Motor neuron (in vitro differentiated cells): ENCODE results near the gene ZFPM1. TPM values are rescaled to one million over a fixed set of nuclear protein-coding genes. Genes with fewer than 3 reads are reported as not detected.

Source experiments
- ATAC-seq, 8 experiments: fragments of 200-7000 bp; cut with Tn5 transposase; replicated peaks in 6 of 8; 2 replicates each; pipeline ENCODE4 v1.8.0; 2021; ENCODE audit warnings: mild to moderate bottlenecking in 8 of 8, moderate library complexity in 8 of 8
- H3K27ac ChIP-seq, 2 donors: fragments of 250-450 bp; sonication (Bioruptor Pico); 2 replicates each; pipeline ENCODE4 v1.9.0; 2021; ENCODE audit warnings: antibody characterized with exemption in 2 of 2, mild to moderate bottlenecking in 2 of 2, moderate library complexity in 1 of 2
- H3K4me1 ChIP-seq, 2 donors: fragments of 250-450 bp; sonication (Bioruptor Pico); replicated peaks in 1 of 2; 2 replicates each; pipeline ENCODE4 v1.6.1; 2021; ENCODE audit warnings: antibody characterized with exemption in 2 of 2, mild to moderate bottlenecking in 2 of 2, moderate library complexity in 1 of 2
- H3K4me3 ChIP-seq, 5 donors: fragments of 250-450 bp; sonication (Bioruptor Pico); 2 replicates each; pipeline ENCODE4 v1.9.0; 2021; ENCODE audit warnings: antibody characterized with exemption in 5 of 5, mild to moderate bottlenecking in 5 of 5, moderate library complexity in 4 of 5
- WGBS, 10 experiments: fragments of 450-650 bp; shearing (Covaris generic); methylation state at CpG; one replicate each; pipeline ENCODE4 v1.0.0; 2022; 5-methylcytosine and 5-hydroxymethylcytosine counted together
- in situ Hi-C, 9 experiments: fragments of 400-800 bp; cut with MboI; loops; one replicate each; pipeline ENCODE4 v1.15.0; 2021; ENCODE audit warnings: low sequenced_read_pairs in 9 of 9, low pct_unique_long_range_greater_than_20kb in 2 of 9; ENCODE audit not compliant: unreplicated experiment in 9 of 9
- total RNA-seq, 8 experiments: library from RNA; unstranded; fragments of 300-600 nt; gene quantifications; 2 replicates each; pipeline versions ENCODE4 v1.2.3 to v1.2.4, GENCODE V29; 2022

Gene ZFPM1
- total RNA-seq, 8 experiments from 2014 or later: 1.4 to 3.4 (median 2.7) TPM

DNA sequence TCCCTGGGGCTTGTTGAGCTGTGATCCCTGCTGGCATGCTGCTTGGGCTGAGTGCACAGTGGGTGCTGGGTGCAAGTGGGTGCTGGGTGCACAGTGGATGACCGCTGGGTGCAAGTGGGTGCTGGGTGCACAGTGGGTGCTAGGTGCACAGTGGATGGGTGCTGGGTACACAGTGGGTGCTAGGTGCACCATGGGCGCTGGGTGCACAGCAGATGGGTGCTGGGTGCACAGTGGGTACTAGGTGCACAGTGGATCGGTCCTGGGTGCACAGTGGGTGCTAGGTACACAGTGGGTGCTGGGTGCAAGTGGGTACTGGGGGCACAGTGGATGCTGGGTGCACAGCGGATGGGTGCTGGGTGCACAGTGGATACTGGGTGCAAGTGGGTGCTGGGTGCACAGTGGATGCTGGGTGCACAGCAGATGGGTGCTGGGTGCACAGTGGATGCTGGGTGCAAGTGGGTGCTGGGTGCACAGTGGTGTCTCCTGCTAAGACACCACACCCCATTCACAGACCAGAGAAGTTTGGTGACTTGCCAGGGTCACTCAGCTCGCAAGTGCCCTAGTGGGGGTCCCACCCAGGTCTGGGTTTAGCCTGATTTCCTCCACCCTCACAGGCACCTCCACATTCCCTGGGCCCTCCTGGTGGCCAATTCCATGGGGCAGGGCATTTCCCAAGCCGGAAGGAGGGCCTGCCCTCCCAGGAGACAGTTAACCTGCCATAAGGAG, 33.5 kb downstream of the ZFPM1 start:
- no peak for ATAC-seq
- Histone ChIP-seq H3K27ac (no peak overlapping the region), H3K4me3 (no peak overlapping the region), H3K4me1 (peaks cover 19% of the 10 kb centered on the region in 2 donors)
- in situ Hi-C loops: no loop called here
- 80% methylated on average over 1 of the region's 6 CpGs; no CpG with 5 or more reads in 8 of the 10 experiments for WGBS, 10 experiments

DNA sequence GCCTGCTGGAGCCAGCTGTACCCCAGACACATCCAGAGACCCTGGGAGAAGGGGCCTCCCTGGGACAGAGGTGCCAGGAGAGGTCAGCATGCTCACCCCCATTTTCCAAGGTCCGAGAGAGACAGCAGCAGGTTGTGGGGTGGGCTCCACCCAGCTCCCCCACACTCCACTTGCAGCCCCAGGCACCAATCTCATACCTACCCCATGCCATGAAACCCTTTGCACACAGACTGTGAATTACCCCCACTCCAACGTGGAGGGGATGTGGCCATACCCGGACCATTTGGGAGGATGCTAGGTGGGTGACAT, 34.0 kb downstream of the ZFPM1 start:
- in situ Hi-C loops: no loop called here
- Histone ChIP-seq H3K27ac (no peak overlapping the region), H3K4me1 (peaks cover 15 to 19% of the 10 kb centered on the region in 2 donors), H3K4me3 (no peak overlapping the region)
- no peak for ATAC-seq
- WGBS, 10 experiments: no CpG with 5 or more reads among the region's 3 CpGs

DNA sequence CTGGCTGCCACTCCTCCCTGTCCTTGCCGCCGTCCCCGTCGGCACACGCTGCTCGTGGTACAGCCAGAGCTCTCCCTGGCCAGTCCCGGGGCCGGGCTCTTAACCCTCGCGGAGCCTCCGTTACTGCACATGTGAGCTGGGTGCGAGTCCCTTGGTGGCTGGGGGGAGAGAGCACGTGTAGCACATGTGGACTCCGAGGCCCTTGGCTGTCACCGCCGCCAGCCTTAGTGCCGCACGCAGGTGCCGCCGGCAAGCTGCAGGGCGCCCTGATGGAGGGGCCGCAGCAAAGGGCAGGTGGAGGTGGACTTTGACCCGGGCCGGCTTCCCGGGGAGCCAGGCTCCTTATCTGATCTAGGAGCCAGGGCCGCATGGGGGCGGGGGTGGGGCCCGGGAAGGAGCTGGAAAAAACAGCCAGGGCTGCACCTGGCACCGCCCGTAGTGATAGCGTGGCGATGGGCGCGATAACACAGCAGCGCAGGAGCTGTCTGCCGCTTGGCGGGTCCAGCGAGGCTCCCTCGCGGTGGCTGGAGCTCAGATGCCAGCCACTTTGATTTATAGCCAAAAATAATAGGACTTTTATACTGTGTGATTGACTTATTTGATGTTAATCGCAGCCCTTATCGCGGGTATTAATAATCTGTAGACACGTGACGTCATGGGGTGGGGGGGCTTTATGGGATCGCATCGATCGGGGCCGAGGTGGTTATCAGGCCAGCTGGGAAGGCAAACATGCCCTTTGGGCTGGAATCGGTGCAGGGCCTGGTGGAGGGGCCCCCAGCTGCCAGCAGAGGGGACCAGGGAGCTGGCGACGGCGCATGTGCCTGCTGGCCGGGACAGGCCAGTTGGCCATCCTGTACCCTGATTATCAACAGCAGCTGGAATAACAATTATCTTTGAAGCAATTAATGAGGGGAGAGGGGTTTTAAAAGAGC, 35.1 kb downstream of the ZFPM1 start:
- in situ Hi-C loops: no loop called here
- H3K4me3 ChIP-seq: no peak overlapping the region
- ATAC-seq: no peak
- WGBS, 10 experiments: 90 to 100% methylated on average over 1 to 4 of the region's 54 CpGs; no CpG with 5 or more reads in 8 of the 10 experiments
- peaks cover 4 to 11% of the 10 kb centered on the region in 2 donors for H3K4me1 ChIP-seq
- no peak overlapping the region for H3K27ac ChIP-seq

- Histone ChIP-seq H3K4me1 (peaks cover 0 to 11% of the 10 kb centered on the region in 2 donors), H3K4me3 (no peak overlapping the region), H3K27ac (no peak overlapping the region)
- peak in 2 of 8 experiments; percentile 45 to 76 for ATAC-seq
- WGBS, 10 experiments: 100% methylated on average over 1 to 4 of the region's 24 CpGs; no CpG with 5 or more reads in 7 of the 10 experiments
- in situ Hi-C loops: no loop called here
Measured at GRCh38 chr16:88489163-88489741, 36.2 kb downstream of the ZFPM1 start.

- ATAC-seq: no peak
- WGBS, 10 experiments: 85 to 92% methylated on average over 4 to 7 of the region's 26 CpGs; no CpG with 5 or more reads in 8 of the 10 experiments
- Histone ChIP-seq H3K4me3 (no peak overlapping the region), H3K27ac (no peak overlapping the region), H3K4me1 (peaks cover 9 to 21% of the 10 kb centered on the region in 2 donors)
- in situ Hi-C loops: no loop called here
Measured at GRCh38 chr16:88491001-88491559, 38.0 kb downstream of the ZFPM1 start.

- peak in 2 of 8 experiments; percentile 29 to 63 for ATAC-seq
- in situ Hi-C loops: no loop called here
- H3K4me3 ChIP-seq: no peak overlapping the region
- no peak overlapping the region for H3K27ac ChIP-seq
- peaks cover 9 to 21% of the 10 kb centered on the region in 2 donors for H3K4me1 ChIP-seq
- 62 to 94% (median 80%) methylated on average over 2 to 13 of the region's 28 CpGs; no CpG with 5 or more reads in 4 of the 10 experiments for WGBS, 10 experiments
Measured at GRCh38 chr16:88491560-88492310, 38.7 kb downstream of the ZFPM1 start.

- in situ Hi-C loops: no loop called here
- no peak overlapping the region for H3K4me3 ChIP-seq
- H3K4me1 ChIP-seq: peaks cover 24 to 28% of the 10 kb centered on the region in 2 donors
- WGBS, 10 experiments: 87 to 100% (median 99%) methylated on average over 2 to 8 of the region's 24 CpGs; no CpG with 5 or more reads in 4 of the 10 experiments
- ATAC-seq: no peak
- no peak overlapping the region for H3K27ac ChIP-seq
Measured at GRCh38 chr16:88493879-88494278, 40.8 kb downstream of the ZFPM1 start.

GRCh38 chr16:88494335-88495154, 41.5 kb downstream of the ZFPM1 start:
- peak in 5 of 8 experiments; percentile 28 to 71 (median 33) for ATAC-seq
- H3K27ac ChIP-seq: peak overlapping the region in 1 of 2 donors; percentile 30
- in situ Hi-C loops: no loop called here
- peaks cover 26 to 28% of the 10 kb centered on the region in 2 donors for H3K4me1 ChIP-seq
- H3K4me3 ChIP-seq: no peak overlapping the region
- WGBS, 10 experiments: 47 to 100% (median 69%) methylated on average over 1 to 11 of the region's 43 CpGs; no CpG with 5 or more reads in 4 of the 10 experiments

GRCh38 chr16:88495268-88495772, 42.2 kb downstream of the ZFPM1 start:
- Histone ChIP-seq H3K4me3 (no peak overlapping the region), H3K27ac (no peak overlapping the region), H3K4me1 (peaks cover 26 to 28% of the 10 kb centered on the region in 2 donors)
- in situ Hi-C loops: no loop called here
- ATAC-seq: no peak
- WGBS, 10 experiments: 88 to 100% (median 98%) methylated on average over 3 to 6 of the region's 15 CpGs; no CpG with 5 or more reads in 6 of the 10 experiments

DNA sequence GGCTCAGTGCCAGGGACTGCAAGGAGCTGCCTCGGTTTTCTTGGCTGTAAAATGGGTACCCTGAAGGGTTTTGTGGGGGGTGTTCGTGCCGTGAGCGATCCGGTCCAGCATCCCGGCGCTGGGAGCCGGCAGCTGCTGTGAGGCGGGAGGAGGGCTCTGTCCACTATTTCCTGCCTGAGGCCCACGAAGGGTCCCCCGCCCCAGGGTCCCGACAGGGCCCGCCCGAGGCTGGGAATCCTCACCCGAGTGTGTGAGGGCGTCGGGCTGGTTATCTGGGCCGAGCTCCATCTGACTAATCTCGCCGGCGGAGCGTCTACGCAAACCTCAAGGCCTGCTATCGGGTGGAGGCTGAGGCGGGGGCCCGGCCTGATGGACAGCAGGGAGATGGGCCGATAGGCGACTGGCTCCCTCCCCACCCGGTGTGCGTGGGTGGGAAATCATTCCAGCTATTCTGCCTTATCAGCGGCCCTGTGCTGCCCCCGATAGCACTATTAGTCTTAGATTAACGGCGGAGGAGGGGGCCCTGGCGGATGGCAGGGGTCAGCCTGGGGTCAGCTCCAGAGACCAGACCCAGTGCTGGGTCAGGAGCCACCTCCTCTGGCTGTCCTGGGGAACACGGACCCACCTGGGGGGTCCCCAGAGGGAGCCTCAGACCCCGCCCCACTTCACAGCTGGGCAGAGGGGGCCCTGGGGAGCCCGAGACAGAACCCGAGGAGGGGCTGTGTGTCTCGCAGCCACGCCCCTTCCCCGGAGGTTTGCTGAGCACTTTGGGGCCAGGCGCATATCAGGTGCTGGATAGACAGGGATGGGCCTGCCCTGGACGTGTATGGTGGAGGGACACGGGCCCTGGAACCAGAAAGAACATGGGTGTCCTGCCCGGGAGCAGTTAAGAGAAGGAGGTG, 44.7 kb downstream of the ZFPM1 start:
- H3K27ac ChIP-seq: peak overlapping the region in 1 of 2 donors; percentile 73

More for the DNA sequence above, 44.7 kb downstream of the ZFPM1 start:
- WGBS, 10 experiments: 73 to 80% methylated on average over 2 to 3 of the region's 46 CpGs; no CpG with 5 or more reads in 8 of the 10 experiments
- Histone ChIP-seq H3K4me3 (no peak overlapping the region), H3K4me1 (peaks cover 30 to 33% of the 10 kb centered on the region in 2 donors)
- ATAC-seq: peak in 7 of 8 experiments; percentile 20 to 83 (median 50)
- in situ Hi-C loops: no loop called here
